HG03139 (cell line): ENCODE measurements around the gene MBP.
A peak's percentile ranks its signal among the peaks of the same experiment; 100 is the strongest.

Experiments
- ATAC-seq: cut with Tn5 transposase; IDR thresholded peaks from one replicate; pipeline ENCODE4 v1.9.1; 2021; ENCODE audit not compliant: unreplicated experiment

The MBP gene

DNA sequence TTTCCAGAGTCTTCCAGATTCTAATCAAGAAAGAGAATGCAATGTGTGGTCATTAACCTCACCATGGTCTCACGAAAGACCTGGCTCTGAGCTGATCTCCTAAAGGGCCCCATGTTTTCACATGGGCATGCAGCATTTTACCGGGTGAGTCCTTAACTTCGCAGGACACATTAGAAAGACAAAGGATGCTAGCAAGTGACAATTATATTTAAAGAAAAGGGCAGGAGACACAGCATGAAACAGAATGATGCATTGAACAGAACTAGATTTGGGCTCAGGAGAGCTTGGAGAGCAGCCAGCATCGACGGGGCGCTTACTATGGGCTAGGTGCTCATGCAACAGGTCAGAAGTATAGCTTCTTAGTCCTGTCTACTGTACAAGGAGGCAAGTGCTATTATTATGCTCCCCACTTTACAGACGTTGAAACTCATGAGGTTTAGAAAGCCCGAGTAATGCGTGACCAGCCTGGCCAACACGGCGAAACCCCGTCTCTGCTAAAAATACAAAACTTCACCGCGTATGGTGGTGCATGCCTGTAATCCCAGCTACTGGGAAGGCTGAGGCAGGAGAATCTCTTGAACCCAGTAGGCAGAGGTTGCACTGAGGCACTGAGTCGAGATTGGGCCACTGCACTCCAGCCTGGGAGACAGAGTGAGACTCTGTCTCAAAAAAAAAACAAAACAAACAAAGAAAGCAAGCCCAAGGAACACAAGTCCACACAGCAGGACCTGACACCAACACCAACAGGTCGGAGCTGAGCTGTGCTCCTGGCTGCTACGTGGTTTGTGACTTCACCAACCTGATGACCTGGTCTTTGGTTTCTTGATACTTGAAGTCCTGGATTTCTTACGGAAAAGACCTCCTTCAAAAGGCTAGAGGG is 16.1 kb downstream of the MBP start:
- ATAC-seq, result no peak

DNA sequence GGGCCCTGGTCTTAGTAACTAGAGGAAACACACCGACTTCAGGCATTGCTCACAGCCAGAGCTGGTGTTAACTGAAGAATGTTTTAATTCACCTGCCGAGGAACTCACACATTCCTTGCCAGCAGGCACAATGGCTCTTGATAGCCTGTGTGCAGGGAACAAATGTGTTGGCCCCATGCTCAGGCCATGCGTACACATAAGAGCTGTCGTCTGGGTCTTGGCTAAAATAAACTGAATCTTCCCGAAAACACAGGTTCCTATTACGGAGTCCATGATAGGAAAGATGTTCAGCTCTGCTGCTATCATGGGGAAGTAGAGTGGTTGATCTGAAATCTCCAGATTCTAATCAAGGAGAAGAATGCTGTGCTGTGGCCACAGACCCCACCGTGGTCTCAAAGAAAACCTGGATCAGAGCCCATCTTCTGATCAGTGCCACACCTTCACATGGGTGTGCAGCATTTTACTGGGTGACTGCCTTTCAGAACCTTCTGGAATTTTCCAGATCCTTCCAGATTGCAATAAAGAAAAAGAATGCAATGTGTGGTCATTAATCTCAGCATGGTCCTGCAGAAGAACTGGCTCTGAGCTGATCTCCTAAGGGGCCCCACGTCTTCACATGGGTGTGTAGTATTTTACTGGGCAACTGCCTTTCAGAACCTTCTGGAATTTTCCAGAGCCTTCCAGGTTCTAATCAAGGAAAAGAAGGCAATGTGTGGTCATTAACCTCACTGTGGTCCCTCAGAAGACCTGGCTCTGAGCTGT is 17.2 kb downstream of the MBP start:
- ATAC-seq, result peak; percentile 2

DNA sequence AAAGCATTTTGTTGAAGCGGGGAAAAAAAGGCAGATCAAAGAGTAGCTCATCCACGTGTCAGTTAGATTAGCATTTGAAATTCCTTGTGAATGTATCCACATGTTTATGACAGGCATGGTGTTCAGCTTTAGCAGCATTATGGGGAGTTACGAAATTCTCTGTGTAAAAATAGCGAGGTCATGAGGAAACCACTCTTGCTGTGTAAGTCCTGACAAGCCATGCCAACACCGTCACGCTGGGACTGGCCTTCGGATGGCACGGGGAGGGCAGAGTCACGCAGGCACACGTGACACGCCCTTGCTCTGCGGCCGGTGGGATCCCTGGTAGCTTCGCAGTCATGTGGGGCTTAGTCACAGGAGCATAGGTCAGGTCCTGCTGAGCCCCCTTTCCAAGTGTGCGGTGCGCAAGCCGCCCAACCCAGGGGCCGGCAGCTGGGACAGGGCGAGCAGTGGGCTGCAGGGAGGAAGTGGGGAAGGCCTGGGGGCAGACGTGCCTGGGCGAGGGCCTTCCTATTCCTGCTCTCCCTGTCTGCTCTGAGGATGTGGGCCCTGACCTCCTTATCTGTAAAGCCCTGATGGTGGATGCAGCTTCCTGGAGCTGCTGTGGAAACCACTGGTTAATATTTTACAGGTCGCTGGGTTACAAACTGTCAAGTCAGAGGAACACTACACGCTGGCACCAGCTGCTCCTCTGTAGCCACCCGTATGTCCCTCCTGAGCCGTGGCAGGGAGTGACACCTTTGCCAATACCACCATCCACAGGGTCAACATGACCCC is 18.0 kb downstream of the MBP start:
- ATAC-seq, result peak; percentile 94

DNA sequence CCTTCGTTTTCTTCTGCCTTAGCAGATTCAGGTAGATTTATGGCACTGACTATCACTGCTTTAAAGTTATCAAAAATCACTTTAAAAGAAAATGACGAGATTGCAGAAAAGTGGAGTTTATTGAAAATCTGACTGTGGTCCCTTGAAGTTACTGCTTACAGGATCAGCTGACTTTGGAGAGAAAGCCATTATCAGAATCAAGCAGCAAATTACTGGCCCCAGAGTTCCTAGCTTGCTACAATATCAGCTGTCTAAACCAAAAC is 18.5 kb downstream of the MBP start:
- ATAC-seq, result no peak

DNA sequence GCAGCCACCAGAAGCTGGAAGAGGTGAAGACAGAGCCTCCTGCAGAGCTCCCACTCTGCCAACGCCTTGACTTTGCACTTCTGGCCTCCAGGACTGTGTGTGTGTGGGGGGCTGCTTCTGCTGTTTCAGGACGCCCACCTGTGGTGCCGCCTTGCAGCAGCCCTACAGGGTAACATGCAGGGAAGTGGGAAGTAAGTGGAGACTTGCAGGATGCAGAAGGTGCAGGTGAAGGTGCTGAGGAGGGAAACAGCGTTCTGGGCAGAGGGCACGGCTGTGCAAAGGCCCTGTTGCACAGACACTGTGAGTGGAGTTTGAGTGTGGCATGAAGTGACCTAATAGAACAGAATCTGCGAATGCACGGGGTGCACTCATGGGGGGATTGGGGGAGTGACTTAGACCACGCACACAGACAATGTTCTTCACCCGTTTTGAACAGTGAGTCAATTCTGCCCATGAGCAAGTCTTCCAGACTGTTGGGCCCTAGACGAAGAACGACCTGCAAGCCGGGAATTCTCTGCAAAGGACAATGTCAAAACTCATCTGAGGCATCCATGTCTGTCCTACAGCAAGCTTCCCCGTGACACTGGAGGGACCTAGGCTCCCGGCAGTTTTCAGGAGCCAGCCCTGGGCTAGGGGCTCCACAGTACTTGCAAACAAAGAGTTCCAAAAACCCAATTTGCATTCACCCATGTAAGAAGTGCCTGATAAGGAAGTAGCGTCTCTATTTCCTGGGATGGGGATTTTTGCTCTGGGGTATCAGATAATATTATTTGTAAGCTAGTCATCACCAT is 19.0 kb downstream of the MBP start:
- no peak for ATAC-seq

DNA sequence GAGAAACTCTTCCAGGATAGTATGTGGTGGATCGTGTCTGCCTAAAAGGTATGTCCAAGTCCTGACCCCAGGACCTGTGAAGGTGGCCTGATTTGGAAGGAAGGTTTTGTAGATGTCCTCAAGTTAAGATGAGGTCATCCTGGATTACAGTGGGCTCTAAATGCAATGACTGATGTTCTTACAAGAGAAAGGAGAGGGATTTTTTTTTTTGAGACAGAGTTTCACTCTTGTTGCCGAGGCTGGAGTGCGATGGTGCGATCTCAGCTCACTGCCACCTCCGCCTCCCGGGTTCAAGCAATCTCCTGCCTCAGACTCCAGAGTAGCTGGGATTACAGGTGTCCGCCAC is 19.9 kb downstream of the MBP start:
- ATAC-seq, result no peak

DNA sequence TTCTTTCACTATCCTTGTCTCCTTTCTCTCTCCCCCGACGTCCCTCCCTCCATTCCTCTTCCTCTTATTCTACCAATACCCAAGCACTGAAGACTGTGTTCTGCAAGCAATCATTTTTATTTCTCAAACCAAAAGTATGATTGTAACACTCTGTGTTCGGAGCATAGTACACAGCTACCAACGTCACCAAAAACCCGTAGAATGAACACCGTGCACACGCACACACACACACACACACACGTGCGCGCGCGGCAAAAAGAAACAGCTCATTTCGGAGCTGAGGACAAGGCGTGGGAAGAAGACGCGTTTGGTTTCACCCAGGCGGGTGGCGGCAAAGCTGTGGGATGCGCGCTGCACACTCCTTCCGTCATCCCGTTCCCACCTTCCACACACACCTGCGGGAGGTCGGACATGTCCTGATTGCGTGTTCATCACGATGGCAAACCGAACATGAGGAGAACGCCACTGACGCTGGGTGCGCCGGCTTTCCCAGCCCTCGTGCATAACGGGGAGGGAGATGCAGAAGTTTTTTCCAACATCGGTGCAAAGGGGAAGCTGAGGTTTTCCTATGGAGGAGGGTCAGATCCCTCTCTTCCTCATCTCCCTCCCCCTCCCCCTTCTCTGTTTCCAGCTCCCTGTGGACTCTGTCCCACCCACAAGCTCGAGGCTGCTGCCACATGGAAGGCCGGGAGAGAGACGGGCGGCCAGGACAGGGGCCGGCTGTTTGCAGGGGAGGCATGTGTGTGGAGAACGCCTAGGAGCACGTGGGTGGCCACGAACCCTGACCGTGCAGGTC is 20.4 kb downstream of the MBP start:
- ATAC-seq, result no peak

DNA sequence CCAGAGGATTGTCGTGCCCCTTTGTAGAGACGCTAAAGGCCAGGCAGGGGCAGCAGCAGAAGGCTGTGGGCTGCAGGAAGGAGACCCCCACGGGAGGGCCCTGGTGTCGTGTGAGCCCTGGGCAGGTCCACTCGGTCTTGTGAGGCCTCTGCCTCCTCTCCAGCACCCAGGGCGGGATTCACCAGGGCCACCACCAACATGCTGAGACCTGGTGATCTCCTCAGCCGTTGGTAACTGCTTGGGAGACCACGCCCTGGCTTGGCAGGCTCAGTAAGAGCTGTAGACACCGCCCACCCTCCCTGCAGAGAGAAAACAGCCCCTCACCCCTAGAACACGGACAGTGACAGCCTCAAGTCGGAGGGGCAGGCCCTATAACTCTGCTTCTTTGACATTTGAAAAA is 21.1 kb downstream of the MBP start:
- no peak for ATAC-seq

DNA sequence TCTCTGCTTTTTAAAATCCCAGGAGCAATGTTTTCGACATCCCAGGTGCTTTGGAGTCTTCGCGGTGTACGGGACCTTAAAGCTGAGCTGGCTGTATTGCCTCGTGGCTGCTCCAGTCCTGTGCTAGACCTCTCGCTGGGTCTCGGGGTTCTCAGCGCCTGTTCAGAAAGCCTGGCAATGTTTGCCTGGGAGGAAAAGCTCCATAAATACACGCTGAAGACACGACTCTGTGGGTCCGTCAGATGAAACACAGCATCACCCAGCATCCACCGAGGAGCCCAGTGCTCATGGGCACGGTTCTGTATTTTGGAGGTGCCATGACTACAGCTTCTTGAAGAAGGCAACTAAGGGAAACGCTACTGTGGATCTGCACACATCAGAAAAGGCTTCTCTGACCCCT is 21.6 kb downstream of the MBP start:
- ATAC-seq, result no peak

DNA sequence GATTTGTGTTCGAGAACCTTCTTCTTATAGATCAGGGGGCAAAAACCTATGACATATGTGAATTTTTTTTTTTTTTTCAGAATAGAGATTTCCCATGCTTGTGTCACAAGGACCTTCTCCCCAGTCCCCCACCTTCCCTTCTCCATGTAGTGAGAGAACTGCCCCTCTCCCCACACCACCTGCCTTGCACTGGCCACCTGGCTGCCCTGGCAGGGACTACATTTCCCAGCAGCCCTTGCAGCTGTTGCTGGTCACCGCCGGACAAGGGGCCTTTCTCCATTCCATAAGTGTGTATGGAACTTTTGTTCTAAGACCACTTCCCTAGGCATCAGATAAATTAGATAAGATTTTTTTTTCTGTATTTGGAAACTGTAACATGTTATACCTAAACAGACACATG is 22.2 kb downstream of the MBP start:
- no peak for ATAC-seq

DNA sequence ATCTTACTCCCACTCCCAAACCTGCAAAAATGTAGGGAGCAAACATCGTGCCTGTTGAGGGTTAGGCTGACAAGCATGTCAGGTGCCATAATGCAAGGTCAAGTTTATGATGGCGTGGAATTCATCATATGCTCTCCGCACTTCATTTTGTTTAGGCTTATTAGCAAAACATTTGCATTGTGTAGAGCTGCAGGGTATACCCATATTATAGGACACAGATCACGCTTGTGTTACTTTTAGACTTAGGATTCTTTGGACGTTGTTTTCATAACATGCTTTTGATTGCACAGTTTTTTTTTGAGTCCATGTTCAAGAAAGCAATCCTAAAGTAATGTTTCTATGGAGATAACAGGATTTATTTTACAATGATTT is 22.9 kb downstream of the MBP start:
- ATAC-seq, result no peak

DNA sequence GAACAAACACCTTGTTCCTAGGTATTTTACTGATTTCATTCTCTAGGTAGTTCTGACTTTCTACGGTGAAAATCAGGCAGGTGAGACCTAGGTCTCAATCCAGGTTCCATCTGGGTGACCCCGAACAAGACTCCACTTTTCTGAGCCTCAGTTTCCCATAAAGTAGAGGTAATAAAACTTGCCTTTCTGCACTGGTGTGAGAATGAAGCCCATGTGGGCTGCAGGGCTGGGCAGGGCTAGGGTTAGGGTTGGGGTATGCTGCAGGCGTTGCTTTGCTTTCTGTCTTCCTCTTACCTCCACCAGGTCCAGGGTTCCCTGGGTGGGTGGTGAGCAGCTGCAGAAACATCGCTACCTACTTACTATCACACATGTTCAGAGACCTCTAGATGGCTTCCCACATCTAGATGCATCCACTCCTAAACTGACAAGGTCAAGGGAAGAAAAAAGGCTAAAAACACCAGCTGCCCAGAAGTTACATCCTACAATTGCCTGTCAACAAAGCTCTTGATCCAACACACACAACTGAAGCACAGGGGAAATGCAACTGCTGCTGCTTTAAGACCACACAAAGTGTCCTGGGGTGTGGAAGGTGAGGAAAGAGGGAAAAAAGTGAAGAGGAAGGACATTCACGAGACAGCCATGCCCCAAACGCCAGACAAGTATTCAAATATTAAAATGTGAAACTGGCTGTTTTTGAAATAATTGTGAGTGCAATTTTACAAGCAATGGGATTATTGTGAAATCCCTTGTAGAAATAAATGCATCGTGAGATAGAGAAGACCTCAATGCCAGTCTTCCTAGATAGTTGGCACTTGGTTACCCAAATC is 23.5 kb downstream of the MBP start:
- no peak for ATAC-seq

DNA sequence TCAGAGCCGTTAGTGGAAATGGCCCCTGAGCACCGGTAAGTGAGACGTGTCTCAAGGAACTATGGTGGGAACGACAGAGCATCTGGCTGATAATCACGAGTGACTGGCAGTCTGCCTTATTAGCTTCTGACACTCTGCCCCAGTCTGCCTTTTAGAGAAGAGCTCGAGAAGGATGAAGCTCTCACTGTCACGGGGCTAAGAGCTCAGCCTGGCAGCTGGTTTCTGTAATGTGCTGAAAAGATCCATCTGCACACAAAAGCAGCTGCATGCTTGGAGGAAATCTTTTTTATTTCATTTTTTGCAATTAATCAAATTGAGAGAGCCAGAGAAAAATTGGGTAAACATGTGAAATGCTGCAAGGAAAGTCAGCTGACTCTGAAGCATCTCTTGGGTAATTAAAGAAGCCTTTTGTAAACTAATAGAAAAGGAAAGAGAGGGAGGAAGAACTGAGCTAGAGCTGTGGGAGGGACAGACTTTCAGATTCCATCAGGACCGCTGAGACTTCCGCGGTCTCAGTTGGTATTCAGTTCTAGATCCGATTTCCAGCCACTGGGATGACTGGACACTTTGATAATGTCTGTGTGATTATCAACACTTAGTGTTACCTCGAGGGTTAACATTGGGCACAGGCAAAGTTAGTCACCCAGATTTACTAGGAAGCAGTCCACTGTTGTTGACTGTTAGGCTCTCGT is 24.4 kb downstream of the MBP start:
- peak; percentile 41 for ATAC-seq

DNA sequence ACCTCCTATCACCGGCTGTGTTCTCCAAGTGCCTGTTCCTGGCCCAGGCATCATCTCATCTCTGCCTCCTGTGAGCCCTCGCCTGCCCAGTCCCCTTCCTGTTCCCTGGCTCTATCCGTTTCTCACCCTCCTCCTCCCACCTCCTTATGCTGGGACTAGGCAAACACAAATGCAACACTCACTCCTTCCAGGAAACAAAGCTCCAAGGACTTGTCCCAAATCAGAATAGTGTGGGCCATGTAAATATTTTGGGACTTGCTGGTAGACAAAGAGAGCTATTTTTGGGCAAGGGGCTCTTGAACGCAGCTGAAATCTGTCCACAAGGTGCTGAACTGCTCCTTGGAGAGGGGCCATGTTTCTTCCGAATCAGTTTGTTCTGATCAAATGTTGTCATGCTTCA is 25.3 kb downstream of the MBP start:
- no peak for ATAC-seq

DNA sequence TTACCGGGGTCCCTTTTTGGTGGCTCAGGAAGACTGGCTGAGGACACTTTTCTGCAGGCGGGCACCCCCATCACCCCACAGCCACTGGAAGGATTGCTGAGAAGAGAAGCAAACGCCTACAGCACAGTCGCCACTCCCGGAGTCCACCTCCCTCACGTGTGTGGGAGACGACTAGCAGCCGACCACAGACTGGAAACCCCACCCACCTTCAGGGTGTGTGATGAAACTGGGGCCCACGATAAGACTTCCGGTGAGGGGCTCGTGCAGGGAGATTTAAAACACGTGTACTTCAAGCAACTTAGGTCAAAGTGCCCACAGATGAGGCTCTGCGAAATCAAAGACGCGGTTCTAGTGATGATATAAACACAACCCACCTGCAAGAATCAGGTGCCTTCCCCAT is 26.3 kb downstream of the MBP start:
- ATAC-seq, result no peak

DNA sequence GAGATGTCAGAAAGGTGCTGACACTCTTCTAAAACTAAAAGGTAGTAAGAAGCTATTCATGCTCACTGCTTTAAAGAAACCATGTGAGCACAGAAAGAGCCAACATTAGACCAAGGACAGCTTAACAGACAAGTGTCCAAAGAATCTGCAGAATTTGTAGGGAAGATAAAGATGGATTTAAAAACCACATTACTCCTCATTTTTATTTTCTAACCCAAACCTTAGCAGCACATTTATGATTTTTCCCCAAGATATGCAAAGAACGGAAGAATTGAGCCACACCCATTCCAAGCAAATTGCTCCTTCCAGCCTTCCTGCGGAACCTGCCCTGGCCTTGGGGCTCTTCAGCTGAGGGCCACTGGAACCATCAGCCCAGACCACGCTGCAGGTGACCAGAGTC is 26.9 kb downstream of the MBP start:
- ATAC-seq, result no peak

DNA sequence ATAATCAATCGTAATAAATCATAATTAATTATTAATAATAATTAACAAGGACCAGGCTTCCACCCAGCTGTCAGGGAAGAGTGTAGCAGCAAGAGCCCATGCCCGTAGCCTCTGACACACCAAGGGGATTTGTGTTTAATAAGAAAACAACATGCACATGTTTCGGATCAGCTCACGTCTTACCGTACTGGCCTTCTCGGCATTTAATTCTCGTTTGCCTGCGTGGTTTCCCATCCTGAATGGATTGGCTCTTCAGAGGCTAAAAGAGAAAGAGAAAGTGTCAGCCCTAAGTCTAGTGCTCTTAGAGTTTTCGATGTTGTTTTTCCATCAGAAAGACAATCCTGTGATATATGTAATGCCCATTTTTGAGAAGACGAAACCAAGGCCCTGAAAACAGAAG is 27.6 kb downstream of the MBP start:
- no peak for ATAC-seq

DNA sequence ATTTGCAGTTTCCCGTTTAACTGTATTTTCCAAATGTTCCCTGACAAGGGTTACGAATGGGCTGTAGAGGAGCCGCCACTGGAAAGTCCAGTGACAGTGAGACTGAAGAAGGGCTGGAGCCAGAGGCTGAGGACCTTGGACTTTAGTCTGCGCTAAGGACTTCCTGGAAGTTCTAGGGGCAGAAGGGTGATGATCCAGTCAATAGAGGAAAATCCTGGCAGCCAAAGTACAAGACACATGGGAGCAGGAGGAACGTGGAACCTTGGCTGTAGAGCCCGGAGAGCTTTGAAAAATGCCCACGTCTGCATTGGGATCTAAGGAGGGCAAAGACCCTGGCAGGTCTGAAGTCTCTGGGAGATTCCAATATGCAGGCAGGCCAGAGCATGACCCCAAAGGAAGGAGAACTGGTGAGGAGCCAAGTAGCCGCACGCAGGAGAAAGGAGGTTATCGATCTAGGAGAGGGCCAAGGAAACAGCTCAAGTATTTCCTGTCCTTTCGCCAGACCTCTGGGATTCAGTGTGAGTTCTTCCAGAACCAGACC is 28.5 kb downstream of the MBP start:
- no peak for ATAC-seq
